ENCODE data around the gene ADGRF4.

The ADGRF4 gene

DNA sequence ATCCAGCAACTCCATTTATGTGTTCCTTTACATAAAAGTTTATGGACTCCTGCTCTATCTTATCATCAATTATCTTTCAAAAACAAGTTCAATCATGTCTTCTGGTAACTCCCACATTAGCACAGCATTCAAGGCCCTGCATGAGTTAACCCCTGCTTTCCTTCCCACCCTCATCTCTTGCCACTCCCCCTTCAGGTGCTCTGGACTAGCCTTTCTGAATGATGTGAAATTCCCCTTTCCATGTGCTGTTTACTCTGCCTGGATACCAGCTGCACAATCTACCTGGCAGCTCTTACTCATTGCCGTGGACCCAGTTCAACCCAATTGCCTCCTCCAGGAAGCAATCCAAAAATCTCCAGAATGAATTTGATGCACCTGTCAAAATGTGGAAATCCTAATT, 11.9 kb downstream of the ADGRF4 start:
- peaks cover 0 to 6% of the 10 kb centered on the region in 2 donors for H3K9me3 Mint-ChIP-seq
- DNase-seq (no peak), ATAC-seq (no peak)
- no peak overlapping the region for H3K4me3 Mint-ChIP-seq
- peaks cover 67% of the 10 kb centered on the region for H3K27me3 Mint-ChIP-seq
- no peak overlapping the region for H3K27ac Mint-ChIP-seq
- peaks cover 9% of the 10 kb centered on the region for H3K4me1 Mint-ChIP-seq

DNA sequence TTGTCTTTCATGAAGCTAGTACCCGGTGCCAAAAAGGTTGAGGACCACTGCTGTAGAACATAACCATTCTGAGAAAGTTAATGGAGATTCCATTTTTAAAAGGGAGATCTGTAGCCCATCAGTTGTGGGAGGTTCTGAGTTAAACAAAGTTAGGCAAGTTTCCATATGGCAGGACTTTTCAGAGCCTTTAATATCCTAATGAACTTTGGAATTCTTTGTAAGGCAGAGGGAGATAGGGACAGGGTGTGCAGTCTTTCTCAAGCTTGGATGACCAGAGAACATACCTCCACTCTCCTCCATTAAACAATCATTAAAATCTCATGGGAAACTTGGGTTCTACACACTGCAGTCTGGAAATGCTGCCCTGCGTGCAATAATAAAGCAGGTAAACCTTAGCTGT, 14.8 kb downstream of the ADGRF4 start:
- Mint-ChIP-seq H3K4me3 (no peak overlapping the region), H3K4me1 (peaks cover 26% of the 10 kb centered on the region), H3K9me3 (peaks cover 0 to 6% of the 10 kb centered on the region in 2 donors), H3K27me3 (peaks cover 45% of the 10 kb centered on the region), H3K27ac (no peak overlapping the region)
- no peak for ATAC-seq
- no peak for DNase-seq

DNA sequence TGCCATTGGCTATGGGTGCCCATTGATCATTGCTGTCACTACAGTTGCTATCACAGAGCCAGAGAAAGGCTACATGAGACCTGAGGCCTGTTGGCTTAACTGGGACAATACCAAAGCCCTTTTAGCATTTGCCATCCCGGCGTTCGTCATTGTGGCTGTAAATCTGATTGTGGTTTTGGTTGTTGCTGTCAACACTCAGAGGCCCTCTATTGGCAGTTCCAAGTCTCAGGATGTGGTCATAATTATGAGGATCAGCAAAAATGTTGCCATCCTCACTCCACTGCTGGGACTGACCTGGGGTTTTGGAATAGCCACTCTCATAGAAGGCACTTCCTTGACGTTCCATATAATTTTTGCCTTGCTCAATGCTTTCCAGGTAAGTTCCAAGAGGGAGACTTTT, 16.4 kb downstream of the ADGRF4 start:
- Mint-ChIP-seq H3K27me3 (peaks cover 44% of the 10 kb centered on the region), H3K9me3 (peaks cover 3 to 21% of the 10 kb centered on the region in 2 donors), H3K4me1 (peaks cover 26% of the 10 kb centered on the region), H3K4me3 (no peak overlapping the region), H3K27ac (peak overlapping the region; percentile 3 to 79)
- peak; percentile 83 for ATAC-seq
- DNase-seq, result peak; percentile 10 to 54

DNA sequence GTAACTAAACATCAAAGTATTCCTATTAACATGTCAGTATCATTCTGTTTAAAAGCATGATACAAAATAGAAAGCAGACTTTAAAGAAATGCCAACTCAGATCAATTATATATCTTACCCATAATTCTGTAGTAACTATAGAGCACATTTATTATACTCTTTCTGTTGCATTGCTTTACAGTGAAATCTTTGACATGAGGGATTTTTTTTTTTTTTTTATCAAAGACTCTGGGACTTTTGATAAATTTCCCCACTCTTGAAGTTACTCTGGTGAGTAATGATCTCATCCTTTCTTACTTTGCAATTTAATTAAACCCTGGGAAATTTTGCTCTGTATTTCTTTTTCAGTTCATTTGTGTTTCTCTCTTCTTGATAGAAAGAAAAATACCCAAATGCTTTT, 17.4 kb downstream of the ADGRF4 start:
- peak; percentile 84 for ATAC-seq
- peak overlapping the region in 1 of 2 donors; percentile 77 for H3K27ac Mint-ChIP-seq
- H3K4me3 Mint-ChIP-seq, result peak overlapping the region; percentile 31 to 57

DNA sequence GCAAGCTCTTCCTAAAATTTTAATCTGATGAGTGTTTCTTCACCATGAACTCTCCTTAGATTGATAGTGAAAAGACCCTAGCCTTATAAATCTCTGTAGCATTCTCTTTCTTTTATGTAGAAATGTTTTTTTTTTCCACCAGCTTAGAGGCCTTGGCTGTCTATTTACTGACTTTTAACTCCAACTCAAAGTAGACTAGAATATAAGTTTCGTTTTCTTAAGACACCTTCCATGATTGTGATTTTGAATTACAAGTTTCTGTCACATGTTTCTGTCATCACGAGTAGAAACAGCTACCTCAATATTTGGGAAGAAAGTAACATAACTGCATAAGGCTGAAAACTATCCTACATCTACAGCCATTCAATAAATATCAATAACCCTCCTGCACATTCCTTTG, 17.8 kb downstream of the ADGRF4 start:
- Mint-ChIP-seq H3K27ac (peak overlapping the region in 1 of 2 donors; percentile 77), H3K9me3 (peaks cover 3 to 34% of the 10 kb centered on the region in 2 donors), H3K27me3 (peaks cover 43% of the 10 kb centered on the region), H3K4me1 (peaks cover 26% of the 10 kb centered on the region), H3K4me3 (peak overlapping the region; percentile 31 to 57)
- DNase-seq (no peak), ATAC-seq (no peak)

More for the DNA sequence above, 17.4 kb downstream of the ADGRF4 start:
- H3K4me1 Mint-ChIP-seq, result peaks cover 26% of the 10 kb centered on the region
- H3K9me3 Mint-ChIP-seq, result peaks cover 3 to 31% of the 10 kb centered on the region in 2 donors
- DNase-seq, result no peak
- H3K27me3 Mint-ChIP-seq, result peaks cover 44% of the 10 kb centered on the region

DNA sequence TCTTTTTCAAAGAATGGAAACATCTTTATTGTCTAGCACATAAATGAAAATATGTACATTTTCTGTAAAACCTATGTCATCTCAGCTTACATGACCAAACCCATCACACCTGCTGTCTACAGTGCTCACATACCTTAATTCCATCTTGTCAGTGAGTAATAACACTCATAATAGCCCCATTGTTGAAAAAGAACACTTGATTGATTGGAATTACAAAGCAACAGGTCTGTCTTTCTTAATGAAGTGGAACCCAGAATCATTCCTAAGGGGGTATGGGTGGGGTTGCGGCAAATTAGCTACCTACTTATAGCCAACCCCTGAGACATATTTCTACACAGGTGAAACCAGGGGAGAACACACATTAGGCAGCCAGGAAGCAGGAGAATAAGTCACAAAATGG, 20.2 kb downstream of the ADGRF4 start:
- ATAC-seq (no peak), DNase-seq (no peak)
- peaks cover 42% of the 10 kb centered on the region for H3K4me1 Mint-ChIP-seq
- H3K27me3 Mint-ChIP-seq, result peaks cover 25% of the 10 kb centered on the region
- no peak overlapping the region for H3K27ac Mint-ChIP-seq
- no peak overlapping the region for H3K4me3 Mint-ChIP-seq
- H3K9me3 Mint-ChIP-seq, result peaks cover 3 to 34% of the 10 kb centered on the region in 2 donors

DNA sequence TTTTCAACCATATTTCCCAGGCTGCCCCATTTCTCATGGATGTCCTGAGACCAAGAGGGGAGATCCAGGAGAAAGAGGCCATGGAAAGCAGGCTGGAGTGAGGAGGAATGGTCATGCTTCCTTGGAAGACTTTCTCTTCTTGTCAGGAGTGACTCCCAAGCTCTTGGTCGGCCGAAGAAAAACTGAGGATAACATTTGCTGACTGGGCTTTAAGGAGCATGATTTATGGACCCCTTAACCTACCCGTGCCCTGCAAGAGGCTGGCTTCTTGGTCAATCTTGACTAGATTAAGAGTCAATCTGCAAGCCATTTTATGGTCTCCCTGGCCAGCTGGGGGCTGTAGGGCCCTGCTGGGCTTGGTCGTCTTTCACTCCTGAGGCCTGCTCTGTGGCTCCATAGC, 22.8 kb downstream of the ADGRF4 start:
- Mint-ChIP-seq H3K9me3 (peaks cover 3 to 29% of the 10 kb centered on the region in 2 donors), H3K4me3 (no peak overlapping the region), H3K27ac (no peak overlapping the region), H3K4me1 (peaks cover 24% of the 10 kb centered on the region), H3K27me3 (peaks cover 34% of the 10 kb centered on the region)
- DNase-seq (no peak), ATAC-seq (no peak)

DNA sequence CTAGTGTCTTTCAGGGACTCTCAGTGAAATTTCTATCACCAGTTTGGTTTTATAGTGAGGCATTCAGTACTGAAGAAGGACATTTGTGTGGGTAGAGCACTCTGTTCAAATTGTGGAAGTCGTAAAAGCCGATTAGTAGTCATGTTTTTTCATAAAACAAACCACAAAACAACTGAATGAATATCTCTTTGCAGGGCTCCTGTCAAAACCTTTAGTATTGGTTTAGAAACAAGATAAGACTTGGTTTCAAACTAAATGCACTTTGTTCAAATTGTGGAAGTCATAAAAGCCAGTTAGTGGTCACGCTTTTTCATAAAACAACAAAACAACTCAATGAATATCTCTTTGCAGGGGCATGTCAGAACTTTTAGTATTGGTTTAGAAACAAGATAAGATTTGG, 23.8 kb downstream of the ADGRF4 start:
- Mint-ChIP-seq H3K27ac (peak overlapping the region in 1 of 2 donors; percentile 37), H3K4me1 (peaks cover 17% of the 10 kb centered on the region), H3K4me3 (no peak overlapping the region), H3K27me3 (peaks cover 40% of the 10 kb centered on the region), H3K9me3 (peaks cover 3 to 35% of the 10 kb centered on the region in 2 donors)
- ATAC-seq (peak; percentile 71), DNase-seq (no peak)

DNA sequence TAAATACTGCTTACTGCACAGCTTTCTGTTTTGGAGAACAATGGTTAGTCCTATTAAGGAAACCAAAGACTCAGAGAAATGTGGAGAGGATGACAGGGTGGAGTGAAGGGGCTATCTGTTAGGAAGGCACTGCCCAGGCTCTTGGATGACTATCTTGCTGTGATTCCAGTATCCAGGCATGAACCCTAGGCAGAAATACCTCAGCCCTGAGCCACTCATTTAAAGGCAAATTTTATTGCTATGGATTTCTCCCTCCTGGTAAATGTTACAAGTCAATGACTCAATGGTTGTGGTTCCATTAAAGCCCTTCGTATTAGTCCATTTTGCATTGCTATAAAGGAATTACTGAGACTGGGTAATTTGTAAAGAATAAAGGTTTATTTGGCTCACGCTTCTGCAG, 25.9 kb downstream of the ADGRF4 start:
- Mint-ChIP-seq H3K27me3 (peaks cover 33% of the 10 kb centered on the region), H3K27ac (no peak overlapping the region), H3K4me1 (peaks cover 24% of the 10 kb centered on the region), H3K9me3 (peaks cover 0 to 25% of the 10 kb centered on the region in 2 donors), H3K4me3 (no peak overlapping the region)
- DNase-seq (no peak), ATAC-seq (no peak)

DNA sequence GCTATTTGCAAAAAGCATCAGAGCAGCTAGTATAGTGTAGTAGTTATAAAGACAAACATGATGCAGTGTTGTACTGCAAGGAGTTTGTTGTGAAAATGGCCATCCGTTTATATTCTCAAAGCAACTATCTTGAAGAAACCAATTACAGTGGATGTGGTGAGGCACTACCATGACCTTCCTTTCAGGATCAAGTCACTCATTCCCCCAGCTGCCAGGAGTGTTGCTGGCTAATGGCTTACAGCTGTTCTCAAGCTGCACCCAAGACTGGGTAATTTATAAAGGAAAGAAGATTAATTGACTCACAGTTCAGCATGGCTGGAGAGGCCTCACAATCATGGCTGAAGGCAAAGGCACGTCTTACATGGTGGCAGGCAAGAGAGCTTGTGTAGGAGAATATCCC, 29.0 kb downstream of the ADGRF4 start:
- ATAC-seq, result no peak
- no peak for DNase-seq
- no peak overlapping the region for H3K27ac Mint-ChIP-seq

DNA sequence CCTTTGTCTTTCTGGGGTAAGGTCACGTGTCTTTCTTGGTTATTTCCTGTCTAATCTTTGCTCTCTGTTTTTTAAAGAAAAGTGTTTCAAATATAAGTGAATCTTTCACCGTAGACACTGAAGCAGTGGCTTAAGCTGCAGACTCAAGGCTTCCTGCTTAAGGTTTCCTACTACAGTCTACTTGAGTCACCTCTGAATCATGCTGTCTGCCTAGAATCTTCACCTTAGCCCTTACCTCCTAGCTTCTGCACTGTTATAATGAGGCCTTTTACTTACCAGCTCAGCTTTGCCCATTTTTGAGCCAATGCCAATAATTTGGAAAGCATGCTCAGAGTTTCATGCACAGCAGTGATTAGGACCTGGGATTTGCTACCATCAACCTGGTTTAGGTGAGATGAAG, 30.6 kb downstream of the ADGRF4 start:
- DNase-seq, result no peak
- H3K4me1 Mint-ChIP-seq, result peaks cover 11% of the 10 kb centered on the region
- H3K9me3 Mint-ChIP-seq, result peaks cover 0 to 7% of the 10 kb centered on the region in 2 donors
- no peak overlapping the region for H3K4me3 Mint-ChIP-seq
- H3K27me3 Mint-ChIP-seq, result peaks cover 24% of the 10 kb centered on the region
- peak; percentile 90 for ATAC-seq
- H3K27ac Mint-ChIP-seq, result no peak overlapping the region

More for the DNA sequence above, 29.0 kb downstream of the ADGRF4 start:
- Mint-ChIP-seq H3K9me3 (peaks cover 0 to 7% of the 10 kb centered on the region in 2 donors), H3K4me1 (peaks cover 22% of the 10 kb centered on the region), H3K27me3 (peaks cover 15% of the 10 kb centered on the region), H3K4me3 (no peak overlapping the region)

DNA sequence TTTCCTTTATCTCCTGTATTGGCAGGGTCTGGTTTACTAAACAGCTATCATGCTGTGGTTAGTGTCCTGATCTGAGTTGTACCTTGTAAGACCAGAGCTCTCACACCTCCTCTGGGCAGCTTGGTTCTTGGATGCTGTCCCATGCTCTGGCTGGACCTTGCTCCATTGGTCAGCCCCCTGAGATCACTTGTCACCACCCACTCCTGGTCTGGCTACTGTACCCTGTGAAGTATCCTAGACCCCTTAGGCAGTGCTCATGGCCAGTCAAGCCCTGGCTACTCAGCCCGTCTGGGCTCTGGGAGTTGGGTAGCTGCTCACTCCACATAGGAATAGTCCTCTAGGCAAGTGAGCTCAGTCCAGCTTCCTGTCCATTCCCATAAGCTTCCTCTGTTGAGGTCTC, 31.1 kb downstream of the ADGRF4 start:
- no peak overlapping the region for H3K27ac Mint-ChIP-seq
- peaks cover 24% of the 10 kb centered on the region for H3K27me3 Mint-ChIP-seq
- ATAC-seq, result peak; percentile 20
- DNase-seq, result no peak
- H3K9me3 Mint-ChIP-seq, result peaks cover 0 to 7% of the 10 kb centered on the region in 2 donors
- peaks cover 11% of the 10 kb centered on the region for H3K4me1 Mint-ChIP-seq
- H3K4me3 Mint-ChIP-seq, result no peak overlapping the region

DNA sequence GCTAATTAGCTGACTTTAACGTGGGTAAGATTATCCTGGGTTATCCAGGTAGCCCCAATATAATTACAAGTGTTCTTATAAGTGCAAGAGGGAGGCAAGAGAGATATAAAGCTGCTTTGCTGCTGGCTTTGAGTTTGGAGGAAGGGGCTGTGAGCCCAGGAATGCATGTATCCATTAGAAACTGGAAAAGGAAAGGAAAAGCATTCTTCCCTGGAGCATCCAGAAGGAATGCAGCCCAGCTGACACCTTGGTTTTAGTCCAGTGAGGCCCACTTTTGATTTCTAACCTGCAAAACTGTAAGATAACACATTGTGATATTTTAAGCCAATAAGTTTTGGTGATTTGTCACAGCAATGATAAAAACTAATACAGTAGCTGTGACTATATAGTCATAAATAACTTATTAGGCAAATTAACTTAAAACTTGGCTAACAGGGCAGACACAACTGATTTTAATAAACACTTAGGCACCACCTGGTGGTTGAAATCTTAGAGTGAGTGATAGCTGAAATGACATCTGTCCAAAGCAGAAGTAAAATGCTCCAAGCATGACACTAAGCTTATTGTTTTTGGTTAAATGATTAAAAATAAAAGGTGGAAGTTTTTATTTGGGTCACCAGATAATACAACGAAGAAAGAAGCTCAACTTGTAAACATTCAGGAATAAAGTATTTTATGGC, 35.6 kb downstream of the ADGRF4 start:
- Mint-ChIP-seq H3K27ac (no peak overlapping the region), H3K4me1 (peaks cover 6% of the 10 kb centered on the region), H3K9me3 (no peaks in the 10 kb centered on the region), H3K4me3 (no peak overlapping the region), H3K27me3 (peaks cover 17% of the 10 kb centered on the region)
- ATAC-seq (no peak), DNase-seq (no peak)

DNA sequence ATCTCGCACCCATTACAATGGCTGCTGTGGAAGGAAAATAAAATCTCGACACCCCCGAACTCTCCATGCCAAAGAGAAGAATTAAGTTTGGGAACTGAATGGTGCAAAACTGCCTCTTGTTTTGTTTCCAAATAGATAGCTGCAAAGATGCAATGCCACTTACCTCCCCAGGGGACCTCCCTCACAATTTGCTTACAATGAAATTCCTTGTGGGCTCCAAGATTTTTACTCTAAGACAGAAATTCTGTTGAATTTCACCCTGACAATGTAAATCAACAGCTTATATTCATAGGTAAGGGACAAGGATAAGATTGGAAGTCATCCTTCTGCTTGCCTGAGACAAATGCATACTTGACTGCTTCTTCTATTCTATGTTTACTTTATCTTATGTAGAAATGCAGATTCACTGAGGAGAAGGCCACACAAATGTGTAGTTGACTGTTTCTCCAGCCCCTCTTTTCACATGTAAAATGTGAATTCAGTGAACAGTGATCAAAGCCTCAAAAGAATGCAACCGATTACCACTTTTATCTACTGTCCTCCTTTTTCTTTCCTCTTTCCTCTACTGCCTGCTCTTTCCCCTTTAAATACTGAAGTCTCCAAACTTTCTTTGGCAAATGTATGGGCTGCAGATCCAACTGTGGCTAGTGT, 36.6 kb downstream of the ADGRF4 start:
- no peaks in the 10 kb centered on the region for H3K9me3 Mint-ChIP-seq
- no peak for ATAC-seq
- no peaks in the 10 kb centered on the region for H3K4me1 Mint-ChIP-seq
- no peak overlapping the region for H3K27ac Mint-ChIP-seq
- H3K4me3 Mint-ChIP-seq, result no peak overlapping the region
- no peak for DNase-seq
- peaks cover 17% of the 10 kb centered on the region for H3K27me3 Mint-ChIP-seq

DNA sequence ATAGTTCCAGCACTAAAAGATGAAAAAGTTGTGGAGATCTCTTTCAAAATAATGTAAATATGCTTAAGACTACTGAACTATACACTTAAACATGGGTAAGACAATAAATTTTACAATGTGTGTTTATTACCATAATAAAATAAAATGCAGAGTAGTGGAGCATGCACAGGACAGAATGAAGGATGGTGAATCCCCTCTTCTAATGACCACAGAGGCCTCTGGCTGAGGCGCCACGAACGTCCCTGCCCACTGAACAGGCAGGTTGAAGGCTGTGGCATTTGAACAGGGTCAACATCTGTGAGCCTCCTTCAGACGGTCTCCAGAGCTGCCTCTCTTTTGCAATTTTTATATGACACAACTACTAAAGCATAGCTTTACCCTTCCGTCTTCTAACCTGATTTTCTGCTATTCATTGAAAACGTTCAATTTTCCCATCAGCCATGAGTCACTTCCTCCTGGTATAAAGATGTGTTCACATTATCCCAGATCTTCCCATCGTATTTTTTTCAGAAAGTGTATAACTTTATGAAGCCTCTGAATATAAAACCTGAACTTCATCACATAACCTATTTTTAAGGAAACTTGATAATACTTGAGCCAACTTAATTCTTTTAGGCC, 37.8 kb downstream of the ADGRF4 start:
- peaks cover under 1% of the 10 kb centered on the region for H3K4me1 Mint-ChIP-seq
- no peak overlapping the region for H3K4me3 Mint-ChIP-seq
- no peak overlapping the region for H3K27ac Mint-ChIP-seq
- DNase-seq, result no peak
- H3K9me3 Mint-ChIP-seq, result no peaks in the 10 kb centered on the region
- H3K27me3 Mint-ChIP-seq, result peaks cover 17% of the 10 kb centered on the region
- no peak for ATAC-seq

DNA sequence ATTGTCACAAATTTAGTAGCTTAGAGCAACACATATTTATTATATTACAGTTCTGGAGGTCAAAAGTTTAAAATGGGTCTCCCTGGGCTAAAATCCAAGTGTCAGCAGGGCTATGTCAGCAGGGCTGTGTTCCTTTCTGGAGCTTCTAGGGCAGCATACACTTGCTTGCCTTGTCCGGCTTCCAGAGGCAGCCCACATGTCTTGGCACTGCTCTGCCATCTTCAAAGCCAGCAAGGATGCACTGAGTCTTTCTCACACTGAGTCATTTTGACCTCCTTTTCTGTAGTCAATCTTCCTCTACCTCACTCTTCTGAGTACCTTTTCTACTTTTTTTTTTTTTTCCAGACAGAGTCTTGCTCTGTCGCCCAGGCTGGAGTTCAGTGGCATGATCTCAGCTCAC, 39.0 kb downstream of the ADGRF4 start:
- no peak for ATAC-seq
- DNase-seq, result no peak
- Mint-ChIP-seq H3K4me1 (peaks cover 13% of the 10 kb centered on the region), H3K27ac (no peak overlapping the region), H3K27me3 (peaks cover 17% of the 10 kb centered on the region), H3K9me3 (no peaks in the 10 kb centered on the region), H3K4me3 (no peak overlapping the region)
